Astrocyte (in vitro differentiated cells and primary cell): ENCODE measurements around the gene USP3.

Source experiments
- CTCF ChIP-seq: IDR thresholded peaks from 2 replicates; pipeline ENCODE4 v1.5.1; 2011; ENCODE audit warnings: low read depth, mild to moderate bottlenecking, inconsistent platforms, low read length, moderate library complexity; ENCODE audit not compliant: insufficient read depth
- EZH2 ChIP-seq: IDR thresholded peaks from 2 replicates; pipeline ENCODE4 v1.6.1; 2012; ENCODE audit warnings: mild to moderate bottlenecking, low read length, inconsistent platforms; ENCODE audit not compliant: insufficient read depth

GRCh38 chr15:63586790-63587189 is 82.4 kb downstream of the USP3 start:
- no peak for TF ChIP-seq CTCF
- no peak for TF ChIP-seq EZH2
